ENCODE measurements around the gene FUT9.

- TF ChIP-seq CTCF (IDR thresholded peaks at IDR 0.05) (no peak), POLR2A (IDR thresholded peaks at IDR 0.05) (no peak)
Observed at GRCh38 chr6:95973976-95974375, 41.8 kb upstream of the FUT9 start.
